Osteoblast (primary cell): ENCODE results near the gene KATNB1. TPM values are rescaled to one million over a fixed set of nuclear protein-coding genes. Genes with fewer than 3 reads are reported as not detected.

ENCODE experiments used
- DNase-seq: peaks from one replicate; pipeline ENCODE4 v3.0.0; 2011; ENCODE audit warnings: low spot score, mixed read lengths; ENCODE audit not compliant: insufficient read length; ENCODE audit errors: missing footprints
- H2AFZ ChIP-seq: 2 replicates; pipeline ENCODE4 v1.6.0; 2011; ENCODE audit warnings: mild to moderate bottlenecking, low read length
- H3K27ac ChIP-seq: 2 replicates; pipeline ENCODE4 v1.5.1; 2011; ENCODE audit warnings: mild to moderate bottlenecking, low read depth, low read length, moderate library complexity
- H3K27me3 ChIP-seq: 2 replicates; pipeline ENCODE4 v1.6.0; 2012; ENCODE audit warnings: mild to moderate bottlenecking, control low read depth, inconsistent platforms, low read length, moderate library complexity; ENCODE audit not compliant: insufficient read depth
- H3K36me3 ChIP-seq: 2 replicates; pipeline ENCODE4 v1.5.1; 2011; ENCODE audit warnings: mild to moderate bottlenecking, low read length, control low read depth, moderate library complexity; ENCODE audit not compliant: insufficient read depth
- H3K4me1 ChIP-seq: 2 replicates; pipeline ENCODE4 v1.5.1; 2011; ENCODE audit warnings: mild to moderate bottlenecking, low read length, control low read depth, moderate library complexity; ENCODE audit not compliant: insufficient read depth
- H3K4me2 ChIP-seq: 2 replicates; pipeline ENCODE4 v1.6.0; 2011; ENCODE audit warnings: mild to moderate bottlenecking, low read length; ENCODE audit not compliant: insufficient read depth
- H3K4me3 ChIP-seq: fragments of 200-600 bp; sonication (generic); 3 replicates; pipeline ENCODE4 v1.5.1; 2012; ENCODE audit warnings: mild to moderate bottlenecking, low read length, inconsistent platforms; ENCODE audit not compliant: insufficient read depth
- H3K79me2 ChIP-seq: 2 replicates; pipeline ENCODE4 v1.6.0; 2012; ENCODE audit warnings: mild to moderate bottlenecking, low read length, control low read depth, inconsistent platforms; ENCODE audit not compliant: insufficient read depth
- H3K9me3 ChIP-seq: 2 replicates; pipeline ENCODE4 v1.5.1; 2011; ENCODE audit warnings: low read depth, low read length, control low read depth
- H4K20me1 ChIP-seq: 2 replicates; pipeline ENCODE4 v1.6.0; 2012; ENCODE audit warnings: mild to moderate bottlenecking, low read length, control low read depth; ENCODE audit not compliant: insufficient read depth
- total RNA-seq: library from RNA; depleted of rRNA; stranded (reverse); fragments of >200 nt; gene quantifications from 2 replicates; pipeline ENCODE4 v1.2.3, GENCODE V29; 2012
- TF ChIP-seq, protein P1 (sequence below): IDR thresholded peaks from 2 replicates; pipeline ENCODE4 v1.5.1; 2011; ENCODE audit warnings: mild to moderate bottlenecking, low read depth, low read length, moderate library complexity; ENCODE audit errors: extremely low read depth

Gene KATNB1
- total RNA-seq, 1 donor: 24.6 TPM

DNA sequence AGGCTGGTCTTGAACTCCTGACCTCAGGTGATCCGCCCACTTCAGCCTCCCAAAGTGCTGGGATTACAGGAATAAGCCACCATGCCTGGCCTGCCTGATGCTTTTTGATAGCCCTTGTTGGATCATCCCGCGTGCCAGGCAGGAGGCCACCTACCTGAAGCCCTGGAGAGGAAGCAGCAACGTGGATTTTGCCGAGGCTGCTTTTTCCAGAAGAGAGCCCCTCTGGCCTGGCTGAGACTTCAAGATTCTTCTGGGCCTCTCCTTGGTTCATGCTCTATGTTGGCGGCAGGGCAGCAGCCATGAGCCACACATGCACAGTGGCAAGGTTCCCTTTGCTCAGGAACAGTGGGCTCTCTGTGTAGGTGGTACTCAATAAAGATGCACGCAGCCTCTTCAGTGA lies 11.5 kb downstream of the KATNB1 start:
- no peaks in the 10 kb centered on the region for H3K4me1 ChIP-seq
- no peak overlapping the region for H3K4me2 ChIP-seq
- H4K20me1 ChIP-seq: no peaks in the 10 kb centered on the region
- peak; percentile 62 for DNase-seq
- no peak overlapping the region for H3K4me3 ChIP-seq
- no peaks in the 10 kb centered on the region for H3K27me3 ChIP-seq
- H3K9me3 ChIP-seq: no peaks in the 10 kb centered on the region
- TF ChIP-seq, protein P1, sequence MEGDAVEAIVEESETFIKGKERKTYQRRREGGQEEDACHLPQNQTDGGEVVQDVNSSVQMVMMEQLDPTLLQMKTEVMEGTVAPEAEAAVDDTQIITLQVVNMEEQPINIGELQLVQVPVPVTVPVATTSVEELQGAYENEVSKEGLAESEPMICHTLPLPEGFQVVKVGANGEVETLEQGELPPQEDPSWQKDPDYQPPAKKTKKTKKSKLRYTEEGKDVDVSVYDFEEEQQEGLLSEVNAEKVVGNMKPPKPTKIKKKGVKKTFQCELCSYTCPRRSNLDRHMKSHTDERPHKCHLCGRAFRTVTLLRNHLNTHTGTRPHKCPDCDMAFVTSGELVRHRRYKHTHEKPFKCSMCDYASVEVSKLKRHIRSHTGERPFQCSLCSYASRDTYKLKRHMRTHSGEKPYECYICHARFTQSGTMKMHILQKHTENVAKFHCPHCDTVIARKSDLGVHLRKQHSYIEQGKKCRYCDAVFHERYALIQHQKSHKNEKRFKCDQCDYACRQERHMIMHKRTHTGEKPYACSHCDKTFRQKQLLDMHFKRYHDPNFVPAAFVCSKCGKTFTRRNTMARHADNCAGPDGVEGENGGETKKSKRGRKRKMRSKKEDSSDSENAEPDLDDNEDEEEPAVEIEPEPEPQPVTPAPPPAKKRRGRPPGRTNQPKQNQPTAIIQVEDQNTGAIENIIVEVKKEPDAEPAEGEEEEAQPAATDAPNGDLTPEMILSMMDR: no peak
- no peak overlapping the region for H2AFZ ChIP-seq
- H3K36me3 ChIP-seq: peaks cover 6% of the 10 kb centered on the region
- no peak overlapping the region for H3K27ac ChIP-seq
- no peaks in the 10 kb centered on the region for H3K79me2 ChIP-seq

DNA sequence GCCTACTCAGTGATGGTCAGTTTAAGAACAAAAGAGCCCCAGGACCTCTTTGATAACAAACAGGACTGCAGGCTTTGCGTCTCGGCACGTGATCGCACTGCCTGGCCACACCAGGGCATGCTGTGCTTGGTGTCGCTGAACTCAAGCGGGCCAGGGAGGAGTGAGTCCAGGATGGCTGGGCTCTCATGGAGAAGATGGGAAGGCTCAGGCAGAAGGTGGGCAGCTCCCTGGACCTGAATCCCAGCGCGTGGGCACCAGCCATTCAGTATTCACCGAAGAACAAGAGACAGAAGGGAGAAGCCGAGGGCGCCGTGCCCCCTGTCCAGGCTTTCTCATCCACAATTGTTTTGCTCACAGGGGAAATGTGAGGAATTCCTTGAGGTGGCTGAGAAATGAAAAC lies 11.9 kb downstream of the KATNB1 start:
- TF ChIP-seq, protein P1: no peak
- Histone ChIP-seq H4K20me1 (no peaks in the 10 kb centered on the region), H3K79me2 (no peaks in the 10 kb centered on the region), H2AFZ (no peak overlapping the region), H3K36me3 (peaks cover 6% of the 10 kb centered on the region), H3K4me3 (no peak overlapping the region), H3K27me3 (no peaks in the 10 kb centered on the region), H3K9me3 (no peaks in the 10 kb centered on the region), H3K4me1 (no peaks in the 10 kb centered on the region), H3K27ac (no peak overlapping the region), H3K4me2 (no peak overlapping the region)
- no peak for DNase-seq

DNA sequence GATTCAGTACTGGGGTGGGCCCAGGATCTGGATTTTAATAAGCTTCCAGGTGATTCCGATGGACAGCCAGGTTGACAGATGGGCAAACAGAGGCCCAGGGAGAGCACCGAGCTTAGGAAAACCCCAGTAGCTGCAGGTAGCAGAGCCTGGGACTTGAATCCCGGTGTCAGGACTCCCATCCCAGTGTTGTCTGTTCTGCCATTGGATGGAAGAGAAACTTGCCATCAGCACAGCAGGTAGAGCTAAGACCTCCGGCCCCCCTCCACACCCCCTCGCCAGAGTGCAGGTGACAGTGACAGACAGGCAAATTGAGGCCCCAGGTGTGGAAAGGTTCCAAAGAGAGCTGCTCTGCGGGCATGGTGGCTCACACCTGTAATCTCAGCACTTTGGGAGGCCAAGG lies 12.4 kb downstream of the KATNB1 start:
- H3K4me2 ChIP-seq: no peak overlapping the region
- no peaks in the 10 kb centered on the region for H4K20me1 ChIP-seq
- H3K27ac ChIP-seq: no peak overlapping the region
- no peaks in the 10 kb centered on the region for H3K27me3 ChIP-seq
- no peaks in the 10 kb centered on the region for H3K4me1 ChIP-seq
- H3K79me2 ChIP-seq: no peaks in the 10 kb centered on the region
- H3K36me3 ChIP-seq: peaks cover 6% of the 10 kb centered on the region
- TF ChIP-seq, protein P1: no peak
- no peak for DNase-seq
- no peak overlapping the region for H2AFZ ChIP-seq
- no peak overlapping the region for H3K4me3 ChIP-seq
- no peaks in the 10 kb centered on the region for H3K9me3 ChIP-seq

DNA sequence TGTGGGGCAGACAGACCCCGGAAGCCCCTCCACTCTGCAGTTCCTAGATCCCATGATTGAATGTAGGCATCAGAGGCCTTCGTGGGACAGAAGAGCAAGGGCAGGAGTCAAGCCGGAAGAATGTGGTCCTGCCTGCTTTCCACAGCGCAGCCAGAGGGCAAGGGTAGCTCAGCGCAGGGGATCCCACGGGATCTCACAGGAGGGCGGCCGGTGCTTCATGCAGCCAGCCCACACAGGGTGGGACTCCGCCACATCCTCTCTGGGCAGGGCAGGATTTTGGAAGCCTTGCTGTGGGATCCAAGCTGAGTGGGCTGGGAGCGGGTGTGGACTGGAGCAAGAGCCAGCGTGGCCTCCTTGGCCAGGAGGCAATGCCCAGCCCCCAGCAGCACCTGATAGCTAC lies 13.0 kb downstream of the KATNB1 start:
- H3K4me2 ChIP-seq: no peak overlapping the region
- no peaks in the 10 kb centered on the region for H3K79me2 ChIP-seq
- H3K4me1 ChIP-seq: no peaks in the 10 kb centered on the region
- H4K20me1 ChIP-seq: no peaks in the 10 kb centered on the region
- no peak overlapping the region for H2AFZ ChIP-seq
- TF ChIP-seq, protein P1: no peak
- H3K27me3 ChIP-seq: no peaks in the 10 kb centered on the region
- DNase-seq: no peak
- no peaks in the 10 kb centered on the region for H3K9me3 ChIP-seq
- no peak overlapping the region for H3K4me3 ChIP-seq
- no peak overlapping the region for H3K27ac ChIP-seq
- H3K36me3 ChIP-seq: peaks cover 6% of the 10 kb centered on the region
